H1 (cell line): ENCODE measurements around the gene PPP2R3A. TPM values are rescaled to one million over a fixed set of nuclear protein-coding genes. Genes with fewer than 3 reads are reported as not detected.
"Not testable (repeated sequence)": the region's sequence is repeated elsewhere in the genome, so short reads cannot be mapped to it uniquely, and the experiment has no call there.

ENCODE experiments used
- CTCF ChIA-PET: fragments of 300-600 bp; sonication (Branson Sonifier 250); formaldehyde crosslinking; loops from one replicate; lab custom pipeline; 2021; ENCODE audit not compliant: partially characterized antibody; lab: Charles Lee
- POLR2A ChIA-PET: fragments of 300-600 bp; sonication (Branson Sonifier 250); formaldehyde crosslinking; loops from one replicate; lab custom pipeline; 2021; ENCODE audit warnings: inconsistent platforms; ENCODE audit not compliant: partially characterized antibody; lab: Charles Lee
- DNase-seq, 2 experiments: peaks; one replicate each; pipeline versions ENCODE4 v3.0.0 to v3.0.0-alpha.2; 2010 to 2022; ENCODE audit warnings: low spot score in 2 of 2, low read depth in 1 of 2, mixed read lengths in 1 of 2
- FAIRE-seq: peaks from 2 replicates; lab custom pipeline; 2011; peaks lifted over from hg19 to GRCh38; lab: Jason Lieb, UNC
- H2AFZ ChIP-seq: 2 replicates; pipeline ENCODE4 v1.8.1; 2012; ENCODE audit warnings: low read length, inconsistent platforms
- H2AK5ac ChIP-seq: 2 replicates; pipeline ENCODE4 v1.6.1; 2013; ENCODE audit warnings: low read depth, low read length
- H2BK120ac ChIP-seq: replicated peaks from 2 replicates; pipeline ENCODE3; 2013; ENCODE audit warnings: low read depth, low read length, inconsistent platforms
- H2BK12ac ChIP-seq: 2 replicates; pipeline ENCODE4 v1.6.1; 2013; ENCODE audit warnings: low read depth, low read length
- H2BK15ac ChIP-seq: 2 replicates; pipeline ENCODE4 v1.6.1; 2013; ENCODE audit warnings: low read length
- H2BK20ac ChIP-seq: 2 replicates; pipeline ENCODE4 v1.6.1; 2013; ENCODE audit warnings: low read length
- H2BK5ac ChIP-seq: 2 replicates; pipeline ENCODE4 v1.6.1; 2013; ENCODE audit warnings: low read depth, low read length
- H3K14ac ChIP-seq: 2 replicates; pipeline ENCODE4 v1.6.1; 2013; ENCODE audit warnings: inconsistent platforms; ENCODE audit not compliant: insufficient read length
- H3K18ac ChIP-seq: 2 replicates; pipeline ENCODE4 v1.6.1; 2013; ENCODE audit warnings: low read length; ENCODE audit errors: extremely low read depth
- H3K23ac ChIP-seq: 2 replicates; pipeline ENCODE4 v1.6.1; 2013; ENCODE audit warnings: inconsistent platforms; ENCODE audit not compliant: insufficient read length
- H3K23me2 ChIP-seq: 2 replicates; pipeline ENCODE4 v1.6.1; 2013; ENCODE audit warnings: low read depth, low read length
- H3K27ac ChIP-seq: 2 replicates; pipeline ENCODE4 v1.6.1; 2011; ENCODE audit warnings: low read depth, low read length, inconsistent platforms
- H3K27me3 ChIP-seq, 4 experiments: replicated peaks in 1 of 4; 1 replicate in 1 of 4; 2 replicates in 3 of 4; pipeline versions ENCODE4 v1.6.1 to v1.8.1; 2011 to 2013; ENCODE audit warnings: low read length in 3 of 4, mild to moderate bottlenecking in 3 of 4, inconsistent platforms in 2 of 4, mixed read lengths in 2 of 4, moderate library complexity in 1 of 4; ENCODE audit not compliant: control insufficient read depth in 3 of 4, insufficient read depth in 3 of 4; ENCODE audit errors: extremely low read depth in 1 of 4
- H3K36me3 ChIP-seq, 4 experiments: 2 replicates each; pipeline versions ENCODE4 v1.6.1 to v1.8.1; 2011 to 2013; ENCODE audit warnings: mild to moderate bottlenecking in 4 of 4, low read length in 3 of 4, moderate library complexity in 2 of 4, control low read depth in 1 of 4, inconsistent platforms in 1 of 4; ENCODE audit not compliant: insufficient read depth in 4 of 4, control insufficient read depth in 2 of 4
- H3K4ac ChIP-seq: replicated peaks from 2 replicates; pipeline ENCODE3; 2013; ENCODE audit warnings: low read length, low read depth, mixed read lengths, inconsistent platforms; ENCODE audit not compliant: insufficient read length
- H3K4me1 ChIP-seq, 4 experiments: replicated peaks in 1 of 4; 1 replicate in 1 of 4; 2 replicates in 3 of 4; pipeline versions ENCODE4 v1.6.1 to v1.8.1; 2011 to 2013; ENCODE audit warnings: low read length in 3 of 4, inconsistent platforms in 2 of 4, mixed read lengths in 1 of 4; ENCODE audit not compliant: insufficient read depth in 4 of 4, control insufficient read depth in 3 of 4
- H3K4me2 ChIP-seq, 2 experiments: 2 replicates each; pipeline versions ENCODE4 v1.6.1 to v1.8.1; 2011 to 2013; ENCODE audit warnings: low read depth in 2 of 2, low read length in 2 of 2, control low read depth in 1 of 2, inconsistent platforms in 1 of 2, mild to moderate bottlenecking in 1 of 2; ENCODE audit not compliant: insufficient read depth in 1 of 2
- H3K4me3 ChIP-seq, 4 experiments: fragments of 200-600, 300-600 bp in 1 of 4; sonication (generic), shearing (Covaris generic), sonication (Bioruptor Twin) in 1 of 4; 2 replicates each; pipeline versions ENCODE4 v1.5.1 to v1.8.1; 2011 to 2016; ENCODE audit warnings: low read length in 4 of 4, low read depth in 3 of 4, control low read depth in 2 of 4, inconsistent platforms in 2 of 4, mild to moderate bottlenecking in 2 of 4, mixed read lengths in 1 of 4, moderate library complexity in 1 of 4; ENCODE audit not compliant: insufficient read depth in 2 of 4; ENCODE audit errors: extremely low read depth in 1 of 4
- H3K56ac ChIP-seq: replicated peaks from 2 replicates; pipeline ENCODE3; 2013; ENCODE audit warnings: low read depth, mild to moderate bottlenecking, mixed read lengths, low read length, inconsistent platforms; ENCODE audit not compliant: insufficient read length
- H3K79me1 ChIP-seq: 2 replicates; pipeline ENCODE4 v1.6.1; 2013; ENCODE audit warnings: low read depth, low read length, control low read depth
- H3K79me2 ChIP-seq, 2 experiments: 2 replicates each; pipeline versions ENCODE4 v1.6.1 to v1.8.1; 2012 to 2013; ENCODE audit warnings: low read length in 2 of 2, mild to moderate bottlenecking in 2 of 2, inconsistent platforms in 1 of 2; ENCODE audit not compliant: insufficient read depth in 2 of 2, control insufficient read depth in 1 of 2
- H3K9ac ChIP-seq, 4 experiments: replicated peaks in 1 of 4; 1 replicate in 1 of 4; 2 replicates in 3 of 4; pipeline versions ENCODE4 v1.6.1 to v1.8.1; 2011 to 2013; ENCODE audit warnings: low read depth in 3 of 4, low read length in 3 of 4, control low read depth in 2 of 4, mild to moderate bottlenecking in 2 of 4, moderate library complexity in 2 of 4, inconsistent platforms in 1 of 4; ENCODE audit errors: extremely low read depth in 1 of 4
- H3K9me3 ChIP-seq, 2 experiments: 2 replicates each; pipeline versions ENCODE4 v1.6.1 to v1.8.1; 2012 to 2013; ENCODE audit warnings: mild to moderate bottlenecking in 2 of 2, moderate library complexity in 2 of 2, control low read depth in 1 of 2, inconsistent platforms in 1 of 2, low read depth in 1 of 2, low read length in 1 of 2, mixed read lengths in 1 of 2; ENCODE audit not compliant: insufficient read depth in 2 of 2
- H4K20me1 ChIP-seq, 2 experiments: replicated peaks in 1 of 2; 2 replicates each; pipeline versions ENCODE3 to v1.8.1; 2011 to 2013; ENCODE audit warnings: inconsistent platforms in 2 of 2, low read length in 2 of 2, mild to moderate bottlenecking in 1 of 2; ENCODE audit not compliant: insufficient read depth in 2 of 2, control insufficient read depth in 1 of 2
- H4K5ac ChIP-seq: 2 replicates; pipeline ENCODE4 v1.6.1; 2013; ENCODE audit warnings: low read length, low read depth, mixed read lengths, inconsistent platforms; ENCODE audit not compliant: insufficient read length
- H4K8ac ChIP-seq: 2 replicates; pipeline ENCODE4 v1.8.0; 2013; ENCODE audit warnings: mild to moderate bottlenecking, moderate library complexity, low read length, inconsistent platforms; ENCODE audit not compliant: insufficient read depth; ENCODE audit errors: extremely low read depth
- H4K91ac ChIP-seq: replicated peaks from 2 replicates; pipeline ENCODE3; 2013; ENCODE audit warnings: low read length, mixed read lengths, inconsistent platforms; ENCODE audit not compliant: insufficient read length
- WGBS, 2 experiments: shearing (Covaris generic) in 1 of 2; methylation state at CpG; one replicate each; pipeline versions ENCODE4 v1.1.6 to v1.1.7; 2013 to 2015; ENCODE audit warnings: low lambda C conversion rate in 2 of 2, mixed read lengths in 2 of 2, inconsistent platforms in 1 of 2, low coverage in 1 of 2, missing lambda C conversion rate in 1 of 2; ENCODE audit not compliant: insufficient replicate concordance in 2 of 2, insufficient coverage in 1 of 2, insufficient read length in 1 of 2; ENCODE audit errors: extremely low coverage in 1 of 2, missing lambda C conversion rate in 1 of 2; 5-methylcytosine and 5-hydroxymethylcytosine counted together
- polyA plus RNA-seq, 7 experiments: library from polyadenylated mRNA; depleted of rRNA in 3 of 7; stranded (reverse) in 5 of 7; unstranded in 2 of 7; fragments of >200 nt in 5 of 7; fragments of 200-250 nt in 2 of 7; gene quantifications; 1 replicate in 5 of 7; 2 replicates in 1 of 7; 4 replicates in 1 of 7; pipeline versions ENCODE4 v1.2.1 to v1.2.3, GENCODE V29; 2011 to 2013; ENCODE audit warnings: missing spikeins in 2 of 7, mixed read lengths in 2 of 7
- total RNA-seq: library from RNA; stranded (reverse); fragmentation: NEBNext Ultra II Directional; extraction: Animal tissue kit (Norgen Biotek cat#: 25700); gene quantifications from 2 replicates; pipeline ENCODE4 v1.2.1, GENCODE V29; 2021

The PPP2R3A gene
- total and polyA plus RNA-seq, 2 of the 8 experiments (the other 6 are each of a cell fraction or from before 2014, with no cell fraction given): 4.1 to 15.2 TPM

DNA sequence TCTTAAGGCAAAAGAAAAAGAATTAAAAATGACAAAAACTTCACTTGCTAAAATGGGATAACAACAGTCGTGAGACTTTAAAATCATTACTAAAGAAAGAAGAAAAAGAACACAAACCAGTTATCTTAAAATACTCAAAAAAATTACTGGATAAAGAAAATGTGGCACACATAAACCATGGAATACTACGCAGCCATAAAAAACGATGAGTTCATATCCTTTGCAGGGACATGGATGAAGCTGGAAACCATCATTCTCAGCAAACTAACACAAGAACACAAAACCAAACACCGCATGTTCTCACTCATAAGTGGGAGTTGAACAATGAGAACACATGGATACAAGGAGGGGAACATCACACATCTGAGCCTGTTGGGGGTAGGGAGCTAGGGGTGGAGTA lies 202.7 kb downstream of the PPP2R3A start:
- H2BK12ac ChIP-seq, H3K56ac ChIP-seq, H3K4me3 ChIP-seq, H3K27ac ChIP-seq, H2AK5ac ChIP-seq, DNase-seq, H4K20me1 ChIP-seq, H3K79me1 ChIP-seq, H3K23me2 ChIP-seq, H3K9me3 ChIP-seq, H4K5ac ChIP-seq, H3K18ac ChIP-seq, H2BK120ac ChIP-seq, H2AFZ ChIP-seq, H3K36me3 ChIP-seq, H3K23ac ChIP-seq, H3K4ac ChIP-seq, H2BK5ac ChIP-seq, H4K91ac ChIP-seq, H3K4me2 ChIP-seq, H2BK20ac ChIP-seq, H3K9ac ChIP-seq, H2BK15ac ChIP-seq, H3K4me1 ChIP-seq, H4K8ac ChIP-seq, H3K14ac ChIP-seq, H3K27me3 ChIP-seq, FAIRE-seq, CTCF ChIA-PET: not testable (repeated sequence)
- 96% methylated on average over 4 of the region's 4 CpGs; no CpG with 5 or more reads in 1 of the 2 experiments for WGBS, 2 experiments
- POLR2A ChIA-PET: interaction anchor here (0.9 to 1.6 kb wide), 2 partner anchors 9 to 28 kb away, joined by 3 to 4 read pairs; partner anchors contain the start of gene MSL2
- H3K79me2 ChIP-seq: peaks cover 21 to 98% of the 10 kb centered on the region in 2 experiments
